Heart right ventricle (tissue), 16 donors: ENCODE measurements around the gene ZNF750. TPM values are rescaled to one million over a fixed set of nuclear protein-coding genes. Genes with fewer than 3 reads are reported as not detected.
A peak's percentile ranks its signal among the peaks of the same experiment; 100 is the strongest.

Experiments used
- ATAC-seq, 8 donors: fragments of 200-7000 bp; cut with Tn5 transposase; one replicate each; pipeline ENCODE4 v1.9.1; 2020; ENCODE audit warnings: mild to moderate bottlenecking in 8 of 8, moderate library complexity in 8 of 8, moderate number of reproducible peaks in 1 of 8
- DNase-seq, 2 donors: peaks; one replicate each; pipeline ENCODE4 v3.0.0-alpha.2; 2020
- H3K27ac ChIP-seq, 10 donors: fragments of 200-600 bp; sonication (generic) in 2 of 10; one replicate each; pipeline versions ENCODE4 v1.5.0 to v1.8.0; 2020 to 2022; ENCODE audit warnings: mild to moderate bottlenecking in 3 of 10
- H3K27me3 ChIP-seq, 7 donors: fragments of 200-600 bp; one replicate each; pipeline ENCODE4 v1.8.0; 2021 to 2022; ENCODE audit warnings: mild to moderate bottlenecking in 2 of 7
- H3K36me3 ChIP-seq, 9 donors: fragments of 200-600 bp; sonication (generic) in 1 of 9; one replicate each; pipeline versions ENCODE4 v1.5.0 to v1.8.0; 2020 to 2022; ENCODE audit warnings: mild to moderate bottlenecking in 2 of 9
- H3K4me1 ChIP-seq, 9 donors: fragments of 200-600 bp; sonication (generic) in 1 of 9; one replicate each; pipeline versions ENCODE4 v1.5.0 to v1.8.0; 2020 to 2022; ENCODE audit warnings: mild to moderate bottlenecking in 4 of 9
- H3K4me3 ChIP-seq, 10 donors: fragments of 200-600 bp; sonication (generic) in 2 of 10; one replicate each; pipeline versions ENCODE4 v1.5.0 to v1.8.0; 2020 to 2022; ENCODE audit warnings: mild to moderate bottlenecking in 7 of 10, moderate library complexity in 2 of 10
- H3K9me3 ChIP-seq, 11 donors: fragments of 200-600 bp in 10 of 11; sonication (generic) in 2 of 11; one replicate each; pipeline versions ENCODE4 v1.5.0 to v1.8.0; 2013 to 2022; ENCODE audit warnings: mild to moderate bottlenecking in 2 of 11, control low read depth in 1 of 11, moderate library complexity in 1 of 11
- WGBS, 2 donors: extraction: QIAGEN DNeasy Blood & Tissue Kit; methylation state at CpG; one replicate each; pipeline ENCODE4 v1.1.7; 2013; ENCODE audit warnings: inconsistent platforms in 1 of 2; 5-methylcytosine and 5-hydroxymethylcytosine counted together
- intact Hi-C, 10 donors: fragments of 100-400 bp; cut with DNase I; formaldehyde crosslinking; loops; one replicate each; pipeline versions ENCODE4 v1.11.1 to v1.14.2; 2022
- polyA plus RNA-seq, 2 donors: library from polyadenylated mRNA; stranded (reverse); fragments of 200-250 nt; gene quantifications; one replicate each; pipeline ENCODE4 v1.2.3, GENCODE V29; 2013
- total RNA-seq, 10 donors: library from RNA; stranded (reverse); fragmentation: NEBNext Ultra II Directional in 3 of 10; extraction: Animal tissue kit (Norgen Biotek cat#: 25700) in 3 of 10; gene quantifications; one replicate each; pipeline versions ENCODE4 v1.2.1 to v1.2.4, GENCODE V29; 2021 to 2023
- TF ChIP-seq, protein P1 (sequence below), 9 donors: fragments of 200-600 bp; sonication (generic) in 2 of 9; IDR thresholded peaks; one replicate each; pipeline versions ENCODE4 v1.5.0 to v1.8.0; 2021 to 2022; ENCODE audit warnings: antibody characterized with exemption in 9 of 9, mild to moderate bottlenecking in 5 of 9, moderate library complexity in 1 of 9
- donor health status: Arrhythmogenic right ventricular cardiomyopathy.
- donor health status: ischemic (EF 13 %, LVEDD 7.1; RV severe dilation, severe dysfunction).
- donor health status: healthy with polysubstance abuse.
- donor health status: DM: no; HTN: yes; CAD: no.
- donor health status: DM: no; HTN: no; CAD: no.
- donor health status: ischemic (EF 25% LVEDD 6.9; RV normal size, moderate dysfunction).
- donor health status: ischemic (EF 25% LVEDD 5.7; RV mildly dilated, moderate dysfunction).
- donor health status: healthy.
- donor health status: DM: yes; HTN: yes; CAD: no.
- donor health status: Ischemic cardiomyopathy.
- donor health status: ischemic (EF 35%, LVEDD 5.7; RV mildly dilated, moderate dysfunction).
- donor health status: nonischemic (EF 11% LVEDD 7.7; RV severe dilation, severe dysfunction).
- donor health status: DM: yes; HTN: yes; CAD: no.
- donor health status: PGD.
- donor health status: ischemic (EF 29% LVEDD 5.4; RV normal size, mild dysfunction).
- donor health status: nonischemic (EF 23%, LVEDD 6.1; RV moderate dilation, normal function).

The ZNF750 gene
- total and polyA plus RNA-seq, 12 donors, result 0.11 to 0.20 (median 0.15) TPM; not detected in 7

DNA sequence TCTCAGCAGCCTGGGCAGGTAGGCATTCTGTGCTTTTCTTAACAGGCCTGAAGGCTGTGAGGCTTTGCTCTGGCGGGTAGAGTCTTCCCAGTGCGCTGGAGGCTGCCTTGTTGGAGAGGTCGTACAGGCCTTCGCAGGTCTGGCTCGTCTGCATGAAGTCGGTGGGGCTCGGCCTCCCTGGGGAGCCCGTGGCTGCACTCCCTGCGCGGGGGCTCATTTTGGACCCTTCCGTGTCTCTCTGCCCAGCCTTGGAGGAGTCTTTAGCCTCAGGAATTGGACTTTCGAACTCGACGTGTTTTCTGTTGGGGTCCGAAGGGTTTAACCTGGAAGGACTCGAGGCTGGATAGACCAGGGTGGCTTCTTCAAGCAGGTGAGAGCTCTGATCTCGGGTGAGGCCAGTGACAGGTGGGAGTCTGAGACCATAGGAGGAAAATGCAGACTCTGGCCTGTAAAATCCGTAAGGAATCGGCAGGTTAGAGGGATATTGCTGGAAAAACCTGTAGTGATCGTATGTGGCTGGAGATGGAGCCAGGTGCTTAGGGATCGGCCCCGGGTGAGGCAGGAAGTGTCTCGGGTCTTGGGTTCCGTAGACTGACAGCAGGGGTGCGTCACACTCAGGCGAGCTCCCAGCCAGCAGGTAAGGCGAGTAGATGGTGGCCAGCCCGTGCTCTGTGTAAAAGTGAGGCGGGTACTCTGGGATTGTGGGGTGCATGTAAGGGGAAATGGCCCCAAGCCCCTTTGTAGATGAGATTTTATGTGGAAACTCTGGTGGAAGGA lies 8.6 kb downstream of the ZNF750 start:
- Histone ChIP-seq H3K36me3 (peaks cover 0 to 35% (median 0%) of the 10 kb centered on the region in 9 donors), H3K27ac (peak overlapping the region; percentile 50 to 80 (median 64)), H3K27me3 (no peaks in the 10 kb centered on the region), H3K4me1 (peaks cover 0 to 34% (median 18%) of the 10 kb centered on the region in 9 donors), H3K4me3 (peak overlapping the region in 9 of 10 donors; percentile 35 to 47 (median 39)), H3K9me3 (no peaks in the 10 kb centered on the region)
- intact Hi-C loops, result loop anchor here in 1 of 10 donors (5.0 kb wide), 1 partner anchor 34 kb away; no protein-coding TSS in a partner anchor
- 80 to 88% methylated on average over 29 of the region's 29 CpGs for WGBS, 2 donors
- ATAC-seq (peak in 1 of 8 donors; percentile 22), DNase-seq (no peak)
- TF ChIP-seq, protein P1, sequence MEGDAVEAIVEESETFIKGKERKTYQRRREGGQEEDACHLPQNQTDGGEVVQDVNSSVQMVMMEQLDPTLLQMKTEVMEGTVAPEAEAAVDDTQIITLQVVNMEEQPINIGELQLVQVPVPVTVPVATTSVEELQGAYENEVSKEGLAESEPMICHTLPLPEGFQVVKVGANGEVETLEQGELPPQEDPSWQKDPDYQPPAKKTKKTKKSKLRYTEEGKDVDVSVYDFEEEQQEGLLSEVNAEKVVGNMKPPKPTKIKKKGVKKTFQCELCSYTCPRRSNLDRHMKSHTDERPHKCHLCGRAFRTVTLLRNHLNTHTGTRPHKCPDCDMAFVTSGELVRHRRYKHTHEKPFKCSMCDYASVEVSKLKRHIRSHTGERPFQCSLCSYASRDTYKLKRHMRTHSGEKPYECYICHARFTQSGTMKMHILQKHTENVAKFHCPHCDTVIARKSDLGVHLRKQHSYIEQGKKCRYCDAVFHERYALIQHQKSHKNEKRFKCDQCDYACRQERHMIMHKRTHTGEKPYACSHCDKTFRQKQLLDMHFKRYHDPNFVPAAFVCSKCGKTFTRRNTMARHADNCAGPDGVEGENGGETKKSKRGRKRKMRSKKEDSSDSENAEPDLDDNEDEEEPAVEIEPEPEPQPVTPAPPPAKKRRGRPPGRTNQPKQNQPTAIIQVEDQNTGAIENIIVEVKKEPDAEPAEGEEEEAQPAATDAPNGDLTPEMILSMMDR (IDR thresholded peaks at IDR 0.05), result no peak

DNA sequence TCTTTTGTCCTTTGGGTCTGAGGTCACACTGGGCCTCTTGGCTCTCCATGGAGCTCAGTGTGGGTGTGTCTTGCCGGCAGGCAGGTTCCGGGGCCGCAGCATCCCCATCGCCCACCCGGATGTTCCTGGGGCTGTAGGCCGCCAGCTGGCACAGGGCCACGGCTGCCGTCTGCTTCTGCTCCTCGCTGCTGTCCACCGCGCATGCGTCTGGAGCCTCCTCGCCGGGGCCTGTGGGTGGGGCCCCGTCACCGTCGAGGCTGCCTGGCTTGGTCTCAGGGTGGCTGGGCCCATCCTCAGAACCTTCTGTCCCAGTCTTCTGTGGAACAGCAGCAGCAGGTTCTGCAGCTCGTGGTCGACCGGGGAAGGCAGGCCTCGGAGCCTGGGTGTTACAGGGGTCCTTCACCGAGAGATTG lies 9.6 kb downstream of the ZNF750 start:
- no peaks in the 10 kb centered on the region for H3K27me3 ChIP-seq
- TF ChIP-seq, protein P1 (IDR thresholded peaks at IDR 0.05), result no peak
- intact Hi-C loops, result loop anchor here in 2 of 10 donors (1.0 to 5.0 kb wide), 2 partner anchors 15 to 33 kb away; no protein-coding TSS in a partner anchor
- no peaks in the 10 kb centered on the region for H3K9me3 ChIP-seq
- peak; percentile 87 to 92 (median 88) for ATAC-seq
- peak; percentile 81 to 90 for DNase-seq
- peak overlapping the region; percentile 50 to 80 (median 64) for H3K27ac ChIP-seq
- H3K4me3 ChIP-seq, result peak overlapping the region in 9 of 10 donors; percentile 35 to 47 (median 39)
- peaks cover 0 to 35% (median 0%) of the 10 kb centered on the region in 9 donors for H3K36me3 ChIP-seq
- H3K4me1 ChIP-seq, result peaks cover 0 to 26% (median 11%) of the 10 kb centered on the region in 9 donors
- 24 to 41% methylated on average over 22 of the region's 22 CpGs for WGBS, 2 donors

DNA sequence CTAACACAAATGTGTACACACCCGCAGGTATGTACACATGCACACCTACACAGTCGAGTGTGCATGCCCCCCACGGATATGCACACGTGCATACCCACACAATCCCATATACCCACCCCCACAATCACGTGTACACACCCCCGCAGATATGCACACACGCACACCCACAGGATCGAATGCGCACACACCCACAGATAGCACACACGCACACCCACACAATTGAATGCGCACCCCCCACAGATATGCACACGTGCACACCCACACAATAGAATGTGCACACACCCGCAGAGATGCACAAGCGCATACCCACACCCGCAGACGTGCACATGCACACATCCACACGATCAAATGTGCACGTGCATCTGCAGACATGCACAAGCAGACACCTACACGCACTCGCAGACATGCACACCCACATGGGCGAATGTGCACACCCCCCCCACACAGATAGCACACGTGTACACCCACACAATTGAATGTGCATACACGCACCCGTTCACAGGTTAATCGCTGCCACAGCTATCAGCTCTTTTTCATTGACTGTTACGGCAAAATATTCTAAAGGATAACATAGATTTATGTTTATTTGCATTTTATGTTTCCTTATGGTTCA lies 10.8 kb downstream of the ZNF750 start:
- TF ChIP-seq, protein P1 (IDR thresholded peaks at IDR 0.05), result no peak
- H3K4me1 ChIP-seq, result peaks cover 0 to 20% (median 11%) of the 10 kb centered on the region in 9 donors
- peaks cover 0 to 33% (median 0%) of the 10 kb centered on the region in 9 donors for H3K36me3 ChIP-seq
- no peak overlapping the region for H3K27ac ChIP-seq
- intact Hi-C loops, result no loop called here
- 97 to 98% methylated on average over 26 of the region's 26 CpGs for WGBS, 2 donors
- no peak overlapping the region for H3K4me3 ChIP-seq
- H3K9me3 ChIP-seq, result no peaks in the 10 kb centered on the region
- DNase-seq (no peak), ATAC-seq (no peak)
- H3K27me3 ChIP-seq, result no peaks in the 10 kb centered on the region

DNA sequence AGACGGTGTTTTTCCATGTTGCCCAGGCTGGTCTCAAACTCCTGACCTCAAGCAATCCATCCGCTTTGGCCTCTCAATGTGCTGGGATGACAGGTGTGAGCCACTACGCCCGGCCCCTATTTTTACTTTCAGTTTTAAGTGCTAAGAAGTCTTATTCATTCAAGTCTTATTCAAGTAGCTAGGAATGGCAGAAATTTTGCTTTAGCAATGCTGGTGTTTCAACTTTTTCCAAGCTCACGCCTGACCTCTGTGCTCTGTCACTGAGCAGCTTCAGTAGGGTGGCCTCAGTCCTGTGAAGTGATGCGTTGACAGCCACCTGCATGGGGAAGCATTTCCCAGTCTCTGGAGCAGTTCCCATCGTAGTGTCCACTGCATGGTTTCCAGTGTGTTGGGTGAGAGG lies 12.9 kb downstream of the ZNF750 start:
- no peaks in the 10 kb centered on the region for H3K9me3 ChIP-seq

More for the DNA sequence above, 12.9 kb downstream of the ZNF750 start:
- intact Hi-C loops, result no loop called here
- Histone ChIP-seq H3K27me3 (no peaks in the 10 kb centered on the region), H3K4me1 (peaks cover 0 to 29% (median 11%) of the 10 kb centered on the region in 9 donors), H3K4me3 (no peak overlapping the region), H3K27ac (no peak overlapping the region), H3K36me3 (peaks cover 0 to 23% (median 4%) of the 10 kb centered on the region in 9 donors)
- WGBS, 2 donors, result 77 to 86% methylated on average over 7 of the region's 7 CpGs
- DNase-seq, result no peak
- TF ChIP-seq, protein P1 (IDR thresholded peaks at IDR 0.05), result no peak
- ATAC-seq, result no peak
